Upper lobe of left lung (tissue), 4 donors: ENCODE data around the gene UGDH.
"Not testable (repeated sequence)": the region's sequence is repeated elsewhere in the genome, so short reads cannot be mapped to it uniquely, and the experiment has no call there.

Experiments used
- CTCF ChIP-seq, 6 experiments: fragments of 450-650 bp in 4 of 6; fragments of 200-600 bp in 2 of 6; sonication (generic) in 2 of 6; IDR thresholded peaks; one replicate each; pipeline ENCODE4 v1.5.1; 2016 to 2019; ENCODE audit warnings: antibody characterized with exemption in 6 of 6
- POLR2A ChIP-seq, 4 donors: fragments of 450-650 bp; IDR thresholded peaks; one replicate each; pipeline ENCODE4 v1.5.1; 2016 to 2017; ENCODE audit warnings: antibody characterized with exemption in 4 of 4, mild to moderate bottlenecking in 2 of 4
- POLR2AphosphoS5 ChIP-seq, 2 donors: sonication (generic); formaldehyde crosslinking; IDR thresholded peaks; one replicate each; pipeline ENCODE4 v1.5.1; 2017; ENCODE audit warnings: antibody characterized with exemption in 2 of 2

GRCh38 chr4:39544080-39544479 lies 16.8 kb upstream of the UGDH start:
- not testable (repeated sequence) for TF ChIP-seq POLR2AphosphoS5, CTCF, POLR2A (IDR thresholded peaks at IDR 0.05)
